GM21737 (cell line): ENCODE results near the gene GNA15.
"Not testable (repeated sequence)": the region's sequence is repeated elsewhere in the genome, so short reads cannot be mapped to it uniquely, and the experiment has no call there.

Source experiments
- ATAC-seq: cut with Tn5 transposase; IDR thresholded peaks from one replicate; pipeline ENCODE4 v1.9.1; 2021; ENCODE audit warnings: mild to moderate bottlenecking, moderate library complexity; ENCODE audit not compliant: unreplicated experiment

GNA15 gene

DNA sequence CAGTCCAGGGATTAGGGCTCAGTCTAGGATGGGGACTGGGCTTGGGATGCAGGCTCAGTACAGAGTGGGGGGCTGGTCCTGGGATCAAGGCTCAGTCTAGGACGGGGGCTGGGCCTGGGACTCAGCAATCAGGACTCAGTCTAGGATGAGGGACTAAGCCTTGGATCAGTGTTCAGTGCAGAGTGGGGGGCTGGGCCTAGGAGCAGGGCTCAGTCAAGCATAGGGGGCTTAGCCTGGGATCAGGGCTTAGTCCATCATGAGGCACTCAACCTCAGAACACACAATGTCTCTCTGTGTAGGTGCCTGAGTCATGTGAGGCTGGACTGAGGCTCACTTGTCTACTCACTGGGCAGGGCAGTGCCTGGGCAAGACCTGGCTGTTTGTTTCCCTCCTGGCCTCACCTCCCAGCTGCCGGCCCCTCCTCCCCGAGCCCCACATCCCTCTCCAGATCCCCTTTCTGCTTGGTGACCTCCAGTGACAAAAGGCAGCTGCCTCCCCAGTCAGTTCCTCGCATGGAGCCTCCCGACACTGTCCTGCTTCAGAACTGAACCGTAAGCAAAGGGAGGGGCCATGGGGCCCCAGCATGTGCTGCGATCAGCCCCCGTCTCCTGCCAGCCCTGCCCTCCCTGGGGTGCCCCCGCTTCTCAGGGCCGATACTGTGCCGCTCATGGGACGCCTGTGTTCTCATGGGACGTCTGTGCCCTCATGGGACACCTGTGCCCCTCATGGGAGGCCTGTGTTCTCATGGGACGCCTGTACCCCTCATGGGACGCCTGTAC lies 36.2 kb downstream of the GNA15 start:
- no peak for ATAC-seq

GRCh38 chr19:3172673-3173000 lies 36.8 kb downstream of the GNA15 start:
- ATAC-seq, result not testable (repeated sequence)

- ATAC-seq, result no peak
Observed at GRCh38 chr19:3175781-3176714, 40.2 kb downstream of the GNA15 start.

- no peak for ATAC-seq
Observed at GRCh38 chr19:3176715-3177501, 41.1 kb downstream of the GNA15 start.

- no peak for ATAC-seq
Observed at GRCh38 chr19:3178377-3178972, 42.6 kb downstream of the GNA15 start, which contains the start of gene S1PR4. TSS of gene S1PR4 (plus strand) at chr19:3178769. CDS start at chr19:3178793, 24 bp downstream.

- no peak for ATAC-seq
Observed at GRCh38 chr19:3178973-3179738, 43.3 kb downstream of the GNA15 start.

DNA sequence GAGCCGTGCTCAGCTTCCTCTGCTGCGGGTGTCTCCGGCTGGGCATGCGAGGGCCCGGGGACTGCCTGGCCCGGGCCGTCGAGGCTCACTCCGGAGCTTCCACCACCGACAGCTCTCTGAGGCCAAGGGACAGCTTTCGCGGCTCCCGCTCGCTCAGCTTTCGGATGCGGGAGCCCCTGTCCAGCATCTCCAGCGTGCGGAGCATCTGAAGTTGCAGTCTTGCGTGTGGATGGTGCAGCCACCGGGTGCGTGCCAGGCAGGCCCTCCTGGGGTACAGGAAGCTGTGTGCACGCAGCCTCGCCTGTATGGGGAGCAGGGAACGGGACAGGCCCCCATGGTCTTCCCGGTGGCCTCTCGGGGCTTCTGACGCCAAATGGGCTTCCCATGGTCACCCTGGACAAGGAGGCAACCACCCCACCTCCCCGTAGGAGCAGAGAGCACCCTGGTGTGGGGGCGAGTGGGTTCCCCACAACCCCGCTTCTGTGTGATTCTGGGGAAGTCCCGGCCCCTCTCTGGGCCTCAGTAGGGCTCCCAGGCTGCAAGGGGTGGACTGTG lies 44.0 kb downstream of the GNA15 start:
- no peak for ATAC-seq

GRCh38 chr19:3183721-3184641 lies 48.1 kb downstream of the GNA15 start:
- no peak for ATAC-seq

GRCh38 chr19:3184847-3185460 lies 49.1 kb downstream of the GNA15 start:
- ATAC-seq, result peak; percentile 16

DNA sequence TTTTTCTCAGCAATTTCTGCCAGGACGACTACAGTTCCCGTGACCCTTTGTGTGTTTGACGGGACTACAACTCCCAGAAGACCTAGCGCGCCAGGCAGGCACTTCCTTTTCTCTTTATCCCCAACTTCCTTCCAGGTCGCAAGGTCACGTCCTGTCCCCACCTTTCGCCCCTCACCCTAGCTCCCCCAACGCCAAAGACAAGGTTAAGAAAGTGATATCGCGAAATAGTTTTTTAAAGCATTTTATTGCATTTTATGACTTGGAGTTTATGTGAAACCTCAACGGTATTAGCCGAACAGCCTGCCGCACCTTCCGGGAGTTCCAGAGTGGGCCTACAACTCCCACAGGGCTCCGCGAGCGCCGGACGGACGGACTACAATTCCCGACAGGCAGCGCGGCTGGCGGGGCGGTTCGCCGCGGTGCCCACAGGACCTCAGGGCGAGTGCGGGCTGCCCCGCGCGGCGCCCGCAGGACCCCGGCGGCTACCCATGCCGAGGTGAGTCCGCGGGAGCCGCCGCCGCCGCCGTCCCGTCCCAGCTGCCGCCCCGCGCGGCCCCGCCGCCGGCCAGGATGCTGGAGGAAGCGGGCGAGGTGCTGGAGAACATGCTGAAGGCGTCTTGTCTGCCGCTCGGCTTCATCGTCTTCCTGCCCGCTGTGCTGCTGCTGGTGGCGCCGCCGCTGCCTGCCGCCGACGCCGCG lies 49.8 kb downstream of the GNA15 start, which contains the start of gene NCLN:
NCLN (plus strand) TSS at position 470 of the 699 bp plus-strand sequence; CDS start at position 571, 101 bp downstream.
- peak; percentile 65 for ATAC-seq

GRCh38 chr19:3186160-3186688 lies 50.4 kb downstream of the GNA15 start:
- ATAC-seq, result peak; percentile 25

DNA sequence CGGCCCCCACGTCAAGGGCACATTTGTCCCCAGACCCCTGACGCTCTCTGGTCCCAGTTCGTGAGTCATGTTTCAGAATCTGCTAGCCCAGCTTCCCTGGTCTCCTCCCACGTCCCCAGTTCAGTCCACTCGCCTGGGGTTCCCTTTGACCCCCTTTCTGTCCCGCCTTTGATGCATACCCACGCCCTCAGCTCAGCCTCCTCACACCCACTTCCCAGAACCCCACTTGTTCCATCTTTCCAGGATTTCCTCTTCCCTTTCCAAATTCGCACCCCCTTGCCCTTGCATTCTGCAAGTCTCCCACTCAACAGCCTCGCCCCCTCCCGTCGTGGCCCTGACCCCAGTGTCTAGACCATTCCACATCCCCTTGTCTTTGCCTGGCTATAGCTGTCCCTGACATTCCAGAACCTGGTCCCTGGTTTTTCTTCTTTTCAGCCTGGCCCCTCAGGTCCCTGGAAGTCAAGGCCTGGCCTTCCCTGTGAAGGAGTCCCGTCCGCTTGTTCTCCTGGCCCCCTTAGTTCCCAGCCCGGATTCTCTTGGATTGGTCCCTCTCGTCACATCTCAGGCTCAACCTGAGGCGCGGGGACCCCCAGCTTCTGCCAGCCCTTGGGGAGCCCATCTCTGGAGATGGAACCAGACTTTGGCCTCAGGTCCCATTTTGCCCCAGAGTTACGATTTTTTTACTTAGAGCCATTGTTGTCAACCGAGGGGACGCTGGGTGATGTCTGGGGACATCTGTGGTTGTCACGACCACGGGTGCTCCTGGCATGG lies 51.2 kb downstream of the GNA15 start:
- ATAC-seq, result no peak

DNA sequence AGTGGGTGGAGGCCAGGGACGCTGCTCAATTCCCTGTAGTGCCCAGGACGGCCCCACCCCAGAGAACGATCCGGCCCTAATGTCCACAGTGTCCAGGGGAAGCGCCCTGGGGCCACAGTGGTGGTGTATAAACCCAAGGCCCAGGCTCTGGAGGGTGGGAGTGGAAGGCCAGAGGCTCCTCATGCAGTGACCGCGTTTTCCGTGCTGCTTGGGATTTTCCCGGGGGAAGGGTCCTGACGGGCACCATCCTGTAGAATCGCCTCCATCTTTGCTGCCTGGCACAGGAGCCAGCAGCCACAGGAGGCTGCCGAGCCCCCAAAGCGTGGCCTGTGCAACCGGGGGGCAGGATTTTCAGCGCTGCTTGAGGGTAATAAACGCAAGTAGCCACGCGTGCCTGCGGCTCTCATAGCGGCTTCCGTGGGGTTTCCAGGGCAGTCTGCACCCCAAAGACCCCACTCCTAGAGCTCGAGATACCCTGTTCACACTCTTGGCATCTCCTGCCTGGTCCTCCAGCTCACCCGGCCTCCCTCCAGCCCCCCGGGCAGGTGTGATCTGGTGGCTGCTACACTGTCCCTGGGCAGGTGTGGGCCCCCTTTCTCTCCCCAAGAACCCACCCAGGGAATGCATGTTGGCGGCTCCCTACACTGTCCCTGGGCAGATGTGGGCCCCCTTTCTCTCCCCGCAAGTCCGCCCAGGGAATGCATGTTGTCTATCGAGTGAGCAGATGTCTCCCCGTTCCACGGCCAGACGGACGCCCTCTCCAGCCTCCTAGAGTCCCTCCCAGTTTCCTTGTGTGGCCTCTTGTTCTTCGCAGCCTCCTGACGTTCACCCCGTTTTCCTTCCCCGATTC lies 52.1 kb downstream of the GNA15 start:
- ATAC-seq, result no peak

DNA sequence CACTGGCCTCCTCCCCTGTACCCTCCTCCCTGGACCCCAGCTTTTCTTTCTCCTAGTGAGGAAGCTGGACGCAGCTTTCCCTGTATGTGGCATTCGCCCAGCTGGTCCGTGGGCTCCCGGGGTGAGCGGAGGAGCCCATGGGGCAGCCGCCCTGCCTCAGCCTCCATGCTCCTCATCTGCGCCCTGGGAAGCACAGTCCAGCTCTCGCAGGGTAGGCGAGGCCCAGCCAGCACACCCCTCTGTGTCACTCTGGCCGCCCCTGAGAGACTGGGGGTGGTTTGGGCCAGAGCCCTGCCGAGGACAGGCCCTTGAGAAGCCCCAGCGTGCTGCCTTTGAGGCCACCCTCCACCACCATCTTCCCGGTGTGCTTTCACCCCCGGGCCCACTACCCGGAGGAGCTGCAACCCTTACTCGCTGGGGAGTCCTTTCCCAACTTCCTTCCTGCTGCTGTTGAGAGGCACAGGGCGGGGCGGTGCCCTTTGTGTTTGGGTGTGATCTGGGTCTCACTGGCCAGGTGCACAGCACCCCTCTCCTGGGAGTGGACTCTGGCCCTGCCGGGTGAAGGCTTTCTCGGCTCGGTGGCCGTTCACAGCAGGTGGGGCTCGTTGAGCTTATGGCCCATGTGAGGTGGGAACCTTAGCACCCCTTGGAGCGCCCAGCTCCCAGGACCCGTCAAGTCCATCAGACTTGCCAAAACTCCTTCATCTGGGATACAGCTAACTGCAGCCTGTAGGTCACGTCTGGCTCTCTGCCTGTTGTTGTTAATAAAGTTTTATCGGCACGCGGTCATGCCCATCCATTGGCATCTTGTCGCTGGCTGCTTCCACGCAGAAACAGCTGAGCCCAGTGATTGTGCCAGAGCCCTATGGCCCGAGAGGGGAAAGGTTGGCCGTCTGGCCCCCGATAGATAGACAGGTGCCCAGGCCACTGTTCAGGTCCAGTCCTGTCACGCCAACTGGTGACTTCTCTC lies 53.1 kb downstream of the GNA15 start:
- no peak for ATAC-seq
